GM23338 (cell line): ENCODE data around the gene RAB7B. TPM values are rescaled to one million over a fixed set of nuclear protein-coding genes. Genes with fewer than 3 reads are reported as not detected.

Source experiments
- ATAC-seq: fragments of 200-7000 bp; cut with Tn5 transposase; 3 replicates; pipeline ENCODE4 v1.9.1; 2020
- DNase-seq: peaks from one replicate; pipeline ENCODE4 v3.0.0-alpha.2; 2015; ENCODE audit warnings: low spot score
- H2AFZ ChIP-seq: fragments of 200-600 bp; sonication (generic); 2 replicates; pipeline ENCODE4 v1.8.0; 2016; ENCODE audit warnings: antibody characterized with exemption, mild to moderate bottlenecking, moderate library complexity
- H3F3A ChIP-seq: fragments of 200-600 bp; sonication (generic); replicated peaks from 2 replicates; pipeline ENCODE4 v1.8.0; 2017; ENCODE audit warnings: antibody characterized with exemption, mixed run types, low read depth
- H3K27ac ChIP-seq: fragments of 200-600 bp; sonication (generic); 2 replicates; pipeline ENCODE4 v1.6.1; 2016; ENCODE audit warnings: low read depth
- H3K27me3 ChIP-seq: fragments of 200-600 bp; sonication (generic); 2 replicates; pipeline ENCODE4 v1.8.0; 2016; ENCODE audit warnings: mild to moderate bottlenecking, mixed run types, moderate library complexity; ENCODE audit not compliant: insufficient read depth
- H3K36me3 ChIP-seq: fragments of 200-600 bp; sonication (generic); 2 replicates; pipeline ENCODE4 v1.8.0; 2016; ENCODE audit warnings: mild to moderate bottlenecking; ENCODE audit not compliant: insufficient read depth
- H3K4me1 ChIP-seq: fragments of 200-600 bp; sonication (generic); 2 replicates; pipeline ENCODE4 v1.8.0; 2016; ENCODE audit warnings: mild to moderate bottlenecking, moderate library complexity; ENCODE audit not compliant: insufficient read depth
- H3K4me2 ChIP-seq: fragments of 200-600 bp; sonication (generic); 2 replicates; pipeline ENCODE4 v1.7.1; 2017; ENCODE audit warnings: mixed run types
- H3K4me3 ChIP-seq: fragments of 200-600 bp; sonication (generic); 2 replicates; pipeline ENCODE4 v1.6.1; 2016; ENCODE audit warnings: mixed run types
- H3K79me2 ChIP-seq: fragments of 200-600 bp; sonication (generic); replicated peaks from 2 replicates; pipeline ENCODE4 v1.8.0; 2017; ENCODE audit warnings: mild to moderate bottlenecking; ENCODE audit not compliant: insufficient read depth
- H3K9me2 ChIP-seq: fragments of 200-600 bp; sonication (generic); 2 replicates; pipeline ENCODE4 v1.8.0; 2017; ENCODE audit not compliant: insufficient read depth
- H4K20me1 ChIP-seq: fragments of 200-600 bp; sonication (generic); replicated peaks from 2 replicates; pipeline ENCODE4 v1.8.0; 2017; ENCODE audit warnings: mild to moderate bottlenecking; ENCODE audit not compliant: insufficient read depth
- H3K27ac Mint-ChIP-seq: 2 replicates; pipeline ENCODE4 v1.8.0; 2020; ENCODE audit warnings: inconsistent platforms, mild to moderate bottlenecking, moderate library complexity, mixed read lengths
- H3K27me3 Mint-ChIP-seq: 3 replicates; pipeline ENCODE4 v1.8.0; 2022; ENCODE audit warnings: low read depth, mild to moderate bottlenecking, moderate library complexity, mixed read lengths, inconsistent platforms; ENCODE audit not compliant: insufficient read depth, poor library complexity
- H3K36me3 Mint-ChIP-seq: 3 replicates; pipeline ENCODE4 v1.8.0; 2021; ENCODE audit warnings: low read depth, mild to moderate bottlenecking, inconsistent platforms, moderate library complexity, mixed read lengths
- H3K4me1 Mint-ChIP-seq: 3 replicates; pipeline ENCODE4 v1.8.0; 2020; ENCODE audit warnings: mild to moderate bottlenecking, inconsistent platforms, mixed read lengths
- H3K4me3 Mint-ChIP-seq: 3 replicates; pipeline ENCODE4 v1.8.0; 2021; ENCODE audit warnings: moderate library complexity, mild to moderate bottlenecking, inconsistent platforms, mixed read lengths
- H3K9me3 Mint-ChIP-seq: 3 replicates; pipeline ENCODE4 v1.8.0; 2020; ENCODE audit warnings: moderate library complexity, mild to moderate bottlenecking, inconsistent platforms, mixed read lengths
- CREB1 ChIP-seq: fragments of 250-450 bp; sonication (Bioruptor Pico); IDR thresholded peaks from 2 replicates; pipeline ENCODE4 v1.5.0; 2020; ENCODE audit warnings: low read depth, mild to moderate bottlenecking, moderate library complexity
- EZH2phosphoT487 ChIP-seq: fragments of 200-600 bp; sonication (generic); IDR thresholded peaks from one replicate; pipeline ENCODE4 v1.8.1; 2018; ENCODE audit warnings: antibody characterized with exemption; ENCODE audit not compliant: unreplicated experiment
- JUNB ChIP-seq: IDR thresholded peaks from one replicate; pipeline ENCODE4 v1.6.1; 2016; ENCODE audit warnings: antibody characterized with exemption; ENCODE audit not compliant: unreplicated experiment
- POLR2AphosphoS5 ChIP-seq: IDR thresholded peaks from 2 replicates; pipeline ENCODE4 v1.6.1; 2016; ENCODE audit warnings: antibody characterized with exemption, low read depth
- STAT1 ChIP-seq: IDR thresholded peaks from one replicate; pipeline ENCODE4 v1.6.1; 2016; ENCODE audit warnings: antibody characterized with exemption; ENCODE audit not compliant: unreplicated experiment
- ZNF114 ChIP-seq: fragments of 250-450 bp; sonication (Bioruptor Pico); IDR thresholded peaks from 2 replicates; pipeline ENCODE4 v1.5.0; 2020; ENCODE audit warnings: mild to moderate bottlenecking, moderate library complexity
- ZNF462 ChIP-seq: fragments of 250-450 bp; sonication (Bioruptor Pico); IDR thresholded peaks from 2 replicates; pipeline ENCODE4 v1.5.0; 2020; ENCODE audit warnings: mild to moderate bottlenecking, moderate library complexity
- polyA plus RNA-seq: library from polyadenylated mRNA; unstranded; fragments of >200 nt; fragmentation: Nextera tagmentation; extraction: Ambion mirVana; gene quantifications from 2 replicates; pipeline ENCODE4 v1.2.1, GENCODE V29; 2016
- total RNA-seq: library from RNA; depleted of rRNA; stranded (reverse); fragments of >200 nt; shearing (Covaris generic); gene quantifications from 2 replicates; pipeline ENCODE4 v1.2.3, GENCODE V29; 2014

Gene RAB7B
- total and polyA plus RNA-seq, 2 experiments from 2014 or later, result not detected

DNA sequence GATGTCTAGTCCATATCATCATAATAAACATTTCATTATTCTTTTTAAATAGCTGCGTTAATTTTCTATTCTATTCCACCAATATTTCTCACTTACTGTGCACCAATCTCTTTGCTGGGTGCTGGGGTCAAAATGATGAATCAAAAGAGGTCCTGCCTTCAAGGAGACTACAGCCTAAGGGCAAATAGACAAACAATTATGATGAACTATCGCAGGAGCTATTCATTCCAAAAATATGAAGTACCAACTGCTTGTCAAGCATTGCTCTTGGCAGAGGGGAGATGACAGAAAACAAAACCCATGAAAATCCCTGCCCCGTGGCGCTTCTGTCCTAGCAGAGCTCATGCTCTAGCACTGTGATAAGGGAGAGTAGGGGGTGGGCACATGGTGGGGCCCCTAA lies 31.1 kb downstream of the RAB7B start:
- Histone ChIP-seq H3K79me2 (no peaks in the 10 kb centered on the region), H3K4me2 (no peak overlapping the region), H3K36me3 (no peaks in the 10 kb centered on the region), H3K4me1 (no peaks in the 10 kb centered on the region), H4K20me1 (no peaks in the 10 kb centered on the region), H2AFZ (no peak overlapping the region), H3F3A (peaks cover 10% of the 10 kb centered on the region; the same call in 1 of the 2 replicates), H3K9me2 (no peaks in the 10 kb centered on the region), H3K4me3 (no peak overlapping the region), H3K27me3 (no peaks in the 10 kb centered on the region), H3K27ac (no peak overlapping the region)
- Mint-ChIP-seq H3K9me3 (peaks cover 7% of the 10 kb centered on the region; the same call in 2 of the 3 replicates), H3K4me3 (no peak overlapping the region), H3K27ac (no peak overlapping the region), H3K36me3 (no peaks in the 10 kb centered on the region; the same call in 2 of the 3 replicates), H3K4me1 (peaks cover 2% of the 10 kb centered on the region; the same call in 2 of the 3 replicates), H3K27me3 (peaks cover 7% of the 10 kb centered on the region)
- DNase-seq, result no peak
- no peak for TF ChIP-seq ZNF462
- ATAC-seq, result no peak

GRCh38 chr1:205971082-205971481 lies 32.1 kb downstream of the RAB7B start:
- Histone ChIP-seq H3K4me2 (no peak overlapping the region), H3K79me2 (no peaks in the 10 kb centered on the region), H3K36me3 (no peaks in the 10 kb centered on the region), H3K4me3 (no peak overlapping the region), H3K4me1 (no peaks in the 10 kb centered on the region), H3K9me2 (no peaks in the 10 kb centered on the region), H4K20me1 (no peaks in the 10 kb centered on the region), H3K27ac (no peak overlapping the region), H3F3A (peaks cover 10% of the 10 kb centered on the region; the same call in 1 of the 2 replicates), H2AFZ (no peak overlapping the region), H3K27me3 (no peaks in the 10 kb centered on the region)
- H3K36me3 Mint-ChIP-seq, result no peaks in the 10 kb centered on the region; the same call in 2 of the 3 replicates
- no peak overlapping the region for H3K27ac Mint-ChIP-seq
- no peaks in the 10 kb centered on the region for H3K4me1 Mint-ChIP-seq
- ATAC-seq (no peak), DNase-seq (no peak)
- H3K9me3 Mint-ChIP-seq, result peaks cover 7% of the 10 kb centered on the region; the same call in 2 of the 3 replicates
- no peak overlapping the region for H3K4me3 Mint-ChIP-seq
- peaks cover 7% of the 10 kb centered on the region for H3K27me3 Mint-ChIP-seq
- TF ChIP-seq ZNF114 (CRISPR knock-in tag), result no peak
- TF ChIP-seq CREB1, result no peak
- no peak for TF ChIP-seq JUNB
- TF ChIP-seq ZNF462, result no peak
- no peak for TF ChIP-seq STAT1
- TF ChIP-seq POLR2AphosphoS5, result no peak
- no peak for TF ChIP-seq EZH2phosphoT487
